ENCODE data around the gene PHF11. TPM values are rescaled to one million over a fixed set of nuclear protein-coding genes. Genes with fewer than 3 reads are reported as not detected.

PHF11 gene
- polyA plus RNA-seq, 3 donors, result 63.4 to 68.8 (median 68.4) TPM

- peaks cover 5% of the 10 kb centered on the region for H3K4me1 Mint-ChIP-seq
- H3K4me3 Mint-ChIP-seq, result no peak overlapping the region
- intact Hi-C loops (cut with micrococcal nuclease), result no loop called here
- Histone ChIP-seq H3K4me1 (ENCODE audit: control insufficient read depth in 1 of 2, insufficient read depth in 2 of 2, low read length in 2 of 2) (no peaks in the 10 kb centered on the region), H3K9me3 (replicated peaks in 1 of 2; ENCODE audit: control insufficient read depth in 1 of 2, insufficient read depth in 1 of 2, low read length in 2 of 2) (no peaks in the 10 kb centered on the region), H3K27ac (ENCODE audit: low read depth in 1 of 2, low read length in 2 of 2) (no peak overlapping the region), H3K36me3 (replicated peaks in 1 of 2; ENCODE audit: control insufficient read depth in 1 of 2, insufficient read depth in 2 of 2, low read length in 2 of 2) (peaks cover 7 to 19% of the 10 kb centered on the region in 2 donors), H3K4me3 (replicated peaks in 1 of 3; ENCODE audit: low read depth in 2 of 3, low read length in 3 of 3) (no peak overlapping the region), H4K20me1 (ENCODE audit: insufficient read depth, low read length) (no peaks in the 10 kb centered on the region), H3K27me3 (ENCODE audit: control insufficient read depth in 2 of 2, insufficient read depth in 2 of 2, low read length in 2 of 2) (no peaks in the 10 kb centered on the region), H3K9ac (ENCODE audit: insufficient read depth, low read length, poor library complexity, severe bottlenecking) (no peak overlapping the region), H3K79me2 (ENCODE audit: insufficient read depth, low read length) (no peaks in the 10 kb centered on the region), H2AFZ (ENCODE audit: insufficient read depth, low read depth, low read length, poor library complexity, severe bottlenecking) (no peak overlapping the region), H3K4me2 (replicated peaks; ENCODE audit: extremely low read depth, low read length, poor library complexity, severe bottlenecking) (no peak overlapping the region)
- no peak for TF ChIP-seq CTCF (IDR thresholded peaks at IDR 0.05)
- peaks cover 12 to 36% of the 10 kb centered on the region in 2 donors for H3K36me3 Mint-ChIP-seq
- no peak for DNase-seq
- WGBS (ENCODE audit: insufficient coverage), result no CpG with 5 or more reads among the region's 1 CpG
- H3K9me3 Mint-ChIP-seq, result peaks cover 0 to 4% (median 0%) of the 10 kb centered on the region in 7 donors
- H3K27ac Mint-ChIP-seq, result no peak overlapping the region
- no peaks in the 10 kb centered on the region for H3K27me3 Mint-ChIP-seq (ENCODE audit: low read depth in 3 of 3)
Observed at GRCh38 chr13:49569993-49570689, 74.4 kb downstream of the PHF11 start.

- Histone ChIP-seq H3K79me2 (ENCODE audit: insufficient read depth, low read length) (no peaks in the 10 kb centered on the region), H3K27ac (ENCODE audit: low read depth in 1 of 2, low read length in 2 of 2) (no peak overlapping the region), H3K4me3 (replicated peaks in 1 of 3; ENCODE audit: low read depth in 2 of 3, low read length in 3 of 3) (no peak overlapping the region), H4K20me1 (ENCODE audit: insufficient read depth, low read length) (no peaks in the 10 kb centered on the region), H3K4me1 (ENCODE audit: control insufficient read depth in 1 of 2, insufficient read depth in 2 of 2, low read length in 2 of 2) (no peaks in the 10 kb centered on the region), H3K9me3 (replicated peaks in 1 of 2; ENCODE audit: control insufficient read depth in 1 of 2, insufficient read depth in 1 of 2, low read length in 2 of 2) (no peaks in the 10 kb centered on the region), H3K4me2 (replicated peaks; ENCODE audit: extremely low read depth, low read length, poor library complexity, severe bottlenecking) (no peak overlapping the region), H2AFZ (ENCODE audit: insufficient read depth, low read depth, low read length, poor library complexity, severe bottlenecking) (no peak overlapping the region), H3K36me3 (replicated peaks in 1 of 2; ENCODE audit: control insufficient read depth in 1 of 2, insufficient read depth in 2 of 2, low read length in 2 of 2) (peaks cover 2 to 15% of the 10 kb centered on the region in 2 donors), H3K27me3 (ENCODE audit: control insufficient read depth in 2 of 2, insufficient read depth in 2 of 2, low read length in 2 of 2) (no peaks in the 10 kb centered on the region), H3K9ac (ENCODE audit: insufficient read depth, low read length, poor library complexity, severe bottlenecking) (no peak overlapping the region)
- 88% methylated on average over 2 of the region's 8 CpGs for WGBS (ENCODE audit: insufficient coverage)
- Mint-ChIP-seq H3K27me3 (ENCODE audit: low read depth in 3 of 3) (no peaks in the 10 kb centered on the region), H3K36me3 (peaks cover 8 to 27% of the 10 kb centered on the region in 2 donors), H3K9me3 (peaks cover 0 to 2% (median 0%) of the 10 kb centered on the region in 7 donors), H3K4me1 (peaks cover 5% of the 10 kb centered on the region), H3K27ac (no peak overlapping the region), H3K4me3 (no peak overlapping the region)
- no peak for TF ChIP-seq CTCF (IDR thresholded peaks at IDR 0.05)
- intact Hi-C loops (cut with micrococcal nuclease), result no loop called here
- no peak for DNase-seq
Observed at GRCh38 chr13:49571299-49572240, 75.8 kb downstream of the PHF11 start.

Other genes starting within 250 kb of the PHF11 start
- 1 to 10 TPM; 3.5 to 6.4 (median 5.2) TPM for gene CDADC1, start 248.0 kb upstream of the PHF11 start, polyA plus RNA-seq
- 1 to 10 TPM; 1.9 to 5.1 (median 2.7) TPM for gene CAB39L, start 51.9 kb upstream of the PHF11 start, polyA plus RNA-seq
- 1 to 10 TPM; 4.8 to 6.8 (median 6.4) TPM for gene SETDB2, start 51.7 kb upstream of the PHF11 start, polyA plus RNA-seq
- gene RCBTB1, start 89.6 kb downstream of the PHF11 start, polyA plus RNA-seq, result 10 to 100 TPM in 2 of 3 donors, 1 to 10 TPM in 1; 9.8 to 19.4 (median 13.2) TPM
- 10 to 100 TPM; 12.8 to 19.2 (median 15.2) TPM for gene ARL11, start 132.6 kb downstream of the PHF11 start, polyA plus RNA-seq
- 10 to 100 TPM; 10.2 to 29.4 (median 27.3) TPM for gene EBPL, start 195.5 kb downstream of the PHF11 start, polyA plus RNA-seq

Measured in CD14-positive monocyte (primary cell).